Sigmoid colon (tissue), 7 donors: ENCODE data around the gene MSH5. TPM values are rescaled to one million over a fixed set of nuclear protein-coding genes. Genes with fewer than 3 reads are reported as not detected.
A peak's percentile ranks its signal among the peaks of the same experiment; 100 is the strongest.

Source experiments
- DNase-seq: peaks from one replicate; pipeline ENCODE4 v3.0.0-alpha.2; 2019
- H3K27ac ChIP-seq, 4 donors: fragments of 200-600 bp; sonication (generic); one replicate each; pipeline ENCODE4 v1.5.1; 2016 to 2019; ENCODE audit warnings: mild to moderate bottlenecking in 1 of 4
- H3K27me3 ChIP-seq, 3 donors: fragments of 200-600 bp; sonication (generic); one replicate each; pipeline ENCODE4 v1.5.1; 2019; ENCODE audit warnings: mild to moderate bottlenecking in 1 of 3
- H3K36me3 ChIP-seq, 4 donors: fragments of 200-600 bp; sonication (generic); one replicate each; pipeline ENCODE4 v1.5.1; 2016 to 2019
- H3K4me1 ChIP-seq, 4 donors: fragments of 200-600 bp; sonication (generic); one replicate each; pipeline ENCODE4 v1.5.1; 2017 to 2019
- H3K4me3 ChIP-seq, 4 donors: fragments of 200-600 bp; sonication (generic); one replicate each; pipeline ENCODE4 v1.5.1; 2017 to 2019; ENCODE audit warnings: mild to moderate bottlenecking in 2 of 4, moderate library complexity in 1 of 4
- H3K9me3 ChIP-seq, 4 donors: fragments of 200-600 bp in 3 of 4; sonication (generic) in 3 of 4; one replicate each; pipeline versions ENCODE4 v1.5.1 to v1.6.1; 2013 to 2019
- CTCF ChIP-seq, 4 experiments: fragments of 450-650 bp in 3 of 4; fragments of 200-600 bp in 1 of 4; IDR thresholded peaks; one replicate each; pipeline ENCODE4 v1.5.1; 2016 to 2019; ENCODE audit warnings: antibody characterized with exemption in 4 of 4, mild to moderate bottlenecking in 3 of 4, moderate library complexity in 2 of 4
- EP300 ChIP-seq, 4 donors: sonication (generic); formaldehyde crosslinking; IDR thresholded peaks; one replicate each; pipeline ENCODE4 v1.6.1; 2017; ENCODE audit warnings: antibody characterized with exemption in 4 of 4
- POLR2A ChIP-seq, 2 donors: fragments of 450-650 bp; IDR thresholded peaks; one replicate each; pipeline ENCODE4 v1.6.1; 2016; ENCODE audit warnings: antibody characterized with exemption in 2 of 2, mild to moderate bottlenecking in 2 of 2, moderate library complexity in 2 of 2
- POLR2AphosphoS5 ChIP-seq, 4 donors: sonication (generic); formaldehyde crosslinking; IDR thresholded peaks; one replicate each; pipeline ENCODE4 v1.6.1; 2017; ENCODE audit warnings: antibody characterized with exemption in 4 of 4
- WGBS, 2 donors: extraction: QIAGEN DNeasy Blood & Tissue Kit; methylation state at CpG; one replicate each; pipeline ENCODE4 v1.1.7; 2013; 5-methylcytosine and 5-hydroxymethylcytosine counted together
- intact Hi-C: fragments of 100-400 bp; cut with DNase I; formaldehyde crosslinking; loops from one replicate; pipeline ENCODE4 v1.15.1; 2023
- polyA plus RNA-seq, 3 donors: library from polyadenylated mRNA; stranded (reverse); fragments of 200-250 nt; gene quantifications; one replicate each; pipeline ENCODE4 v1.2.3, GENCODE V29; 2013
- total RNA-seq, 4 donors: library from RNA; depleted of rRNA; stranded (reverse); fragments of >200 nt; gene quantifications; one replicate each; pipeline ENCODE4 v1.1.0, GENCODE V29; 2016
- donor health status: healthy with polysubstance abuse.
- donor health status: Bipolar disorder and iron deficiency.
- donor health status: healthy.

MSH5 gene
- total and polyA plus RNA-seq, 7 donors: 1.6 to 23.5 (median 5.7) TPM; not detected in 1

- peak in 2 of 4 experiments; percentile 41 to 57 for TF ChIP-seq CTCF (IDR thresholded peaks at IDR 0.05)
- no peak for TF ChIP-seq EP300 (IDR thresholded peaks at IDR 0.05)
- no peak for TF ChIP-seq POLR2A (IDR thresholded peaks at IDR 0.05)
- Histone ChIP-seq H3K36me3 (peaks cover 32 to 56% (median 43%) of the 10 kb centered on the region in 4 donors), H3K4me3 (peak within 1 kb of the TSS; percentile 78 to 95 (median 84)), H3K9me3 (no peaks in the 10 kb centered on the region), H3K27ac (peak within 1 kb of the TSS; percentile 96 to 99 (median 98)), H3K27me3 (no peaks in the 10 kb centered on the region), H3K4me1 (peaks cover 0 to 33% (median 27%) of the 10 kb centered on the region in 4 donors)
- 23 to 27% methylated on average over 36 of the region's 36 CpGs for WGBS, 2 donors
- no peak for DNase-seq
- intact Hi-C loops: loop anchor here (1.0 to 5.0 kb wide), 3 partner anchors 26 to 102 kb away; partner anchors contain the start of genes ABHD16A and LY6G5C
Observed at GRCh38 chr6:31728767-31729514, 10.9 kb upstream of the MSH5 start, which contains the start of gene DDAH2. DDAH2 (minus strand) TSS chr6:31729299; CDS start chr6:31729161, 138 bp downstream.

- Histone ChIP-seq H3K36me3 (peaks cover 32 to 59% (median 43%) of the 10 kb centered on the region in 4 donors), H3K4me1 (peaks cover 0 to 39% (median 33%) of the 10 kb centered on the region in 4 donors), H3K27ac (peak overlapping the region; percentile 96 to 99 (median 98)), H3K27me3 (no peaks in the 10 kb centered on the region), H3K9me3 (no peaks in the 10 kb centered on the region), H3K4me3 (peak overlapping the region; percentile 78 to 95 (median 84))
- DNase-seq: peak; percentile 97
- WGBS, 2 donors: 0 to 1% methylated on average over 29 of the region's 29 CpGs
- TF ChIP-seq CTCF (IDR thresholded peaks at IDR 0.05) (peak in 1 of 4 experiments; percentile 25), EP300 (IDR thresholded peaks at IDR 0.05) (no peak), POLR2A (IDR thresholded peaks at IDR 0.05) (peak; percentile 23 to 29), POLR2AphosphoS5 (IDR thresholded peaks at IDR 0.05) (peak; percentile 70 to 87 (median 72))
- intact Hi-C loops: loop anchor here (2.0 to 5.0 kb wide), 2 partner anchors 47 to 101 kb away; partner anchors contain the start of gene LY6G5C
Observed at GRCh38 chr6:31729515-31729978, 10.3 kb upstream of the MSH5 start.

GRCh38 chr6:31729979-31730630 lies 9.7 kb upstream of the MSH5 start:
- no peaks in the 10 kb centered on the region for H3K27me3 ChIP-seq
- H3K9me3 ChIP-seq: no peaks in the 10 kb centered on the region
- peak overlapping the region; percentile 78 to 95 (median 84) for H3K4me3 ChIP-seq
- H3K36me3 ChIP-seq: peaks cover 32 to 59% (median 43%) of the 10 kb centered on the region in 4 donors
- 2 to 3% methylated on average over 46 of the region's 46 CpGs for WGBS, 2 donors
- peak overlapping the region; percentile 96 to 99 (median 98) for H3K27ac ChIP-seq
- intact Hi-C loops: loop anchor here (2.0 to 5.0 kb wide), 2 partner anchors 48 to 101 kb away; partner anchors contain the start of gene LY6G5C
- H3K4me1 ChIP-seq: peaks cover 0 to 45% (median 38%) of the 10 kb centered on the region in 4 donors
- peak; percentile 5 to 25 for TF ChIP-seq POLR2A (IDR thresholded peaks at IDR 0.05)
- TF ChIP-seq POLR2AphosphoS5 (IDR thresholded peaks at IDR 0.05): peak; percentile 76 to 89 (median 78)
- TF ChIP-seq EP300 (IDR thresholded peaks at IDR 0.05): no peak
- DNase-seq: peak; percentile 97

- DNase-seq: no peak
- TF ChIP-seq POLR2A (IDR thresholded peaks at IDR 0.05) (no peak), POLR2AphosphoS5 (IDR thresholded peaks at IDR 0.05) (no peak), CTCF (IDR thresholded peaks at IDR 0.05) (no peak), EP300 (IDR thresholded peaks at IDR 0.05) (no peak)
- peaks cover 32 to 56% (median 43%) of the 10 kb centered on the region in 4 donors for H3K36me3 ChIP-seq
- intact Hi-C loops: no loop called here
- peak overlapping the region; percentile 96 to 99 (median 98) for H3K27ac ChIP-seq
- H3K9me3 ChIP-seq: no peaks in the 10 kb centered on the region
- no peaks in the 10 kb centered on the region for H3K27me3 ChIP-seq
- WGBS, 2 donors: 73 to 90% methylated on average over 11 of the region's 11 CpGs
- H3K4me3 ChIP-seq: peak overlapping the region in 2 of 4 donors; percentile 78 to 82
- H3K4me1 ChIP-seq: peaks cover 0 to 47% (median 39%) of the 10 kb centered on the region in 4 donors
Observed at GRCh38 chr6:31730631-31731086, 9.1 kb upstream of the MSH5 start.
